22Rv1 (cell line): ENCODE measurements around the gene HUS1.

Experiments used
- CTCF ChIP-seq: fragments of 450-650 bp; IDR thresholded peaks from 2 replicates; pipeline ENCODE4 v1.5.1; 2017; ENCODE audit warnings: mild to moderate bottlenecking
- ZFX ChIP-seq: fragments of 450-650 bp; IDR thresholded peaks from 2 replicates; pipeline ENCODE4 v1.6.1; 2017; ENCODE audit warnings: antibody characterized with exemption, borderline replicate concordance

- no peak for TF ChIP-seq CTCF
- no peak for TF ChIP-seq ZFX
Measured at GRCh38 chr7:48009257-48009656, 29.8 kb upstream of the HUS1 start.
